WTC11 (cell line): Measurements from ENCODE around the gene APOE.

Source experiments
- ELF4 ChIP-seq: sonication (generic); formaldehyde crosslinking; IDR thresholded peaks from 2 replicates; pipeline ENCODE4 v1.8.1; 2022; ENCODE audit warnings: low read depth, mild to moderate bottlenecking, moderate library complexity, missing genetic modification reagents
- NR2C2 ChIP-seq: sonication (generic); formaldehyde crosslinking; IDR thresholded peaks from 2 replicates; pipeline ENCODE4 v1.8.0; 2022; ENCODE audit warnings: mild to moderate bottlenecking, missing genetic modification reagents
- RELA ChIP-seq: sonication (generic); formaldehyde crosslinking; IDR thresholded peaks from 2 replicates; pipeline ENCODE4 v1.8.1; 2022; ENCODE audit warnings: missing genetic modification reagents, mild to moderate bottlenecking, borderline replicate concordance
- TCF7 ChIP-seq: sonication (generic); formaldehyde crosslinking; IDR thresholded peaks from 2 replicates; pipeline ENCODE4 v1.8.0; 2022; ENCODE audit warnings: mild to moderate bottlenecking, low read depth, missing genetic modification reagents, moderate library complexity
- TF ChIP-seq, protein P1 (sequence below): fragments of 200-600 bp; IDR thresholded peaks from 2 replicates; pipeline ENCODE4 v1.8.0; 2022; ENCODE audit warnings: antibody characterized with exemption
- TF ChIP-seq, protein P2 (sequence below): sonication (generic); formaldehyde crosslinking; IDR thresholded peaks from 2 replicates; pipeline ENCODE4 v1.8.1; 2022; ENCODE audit warnings: missing genetic modification reagents, borderline replicate concordance
- TF ChIP-seq, protein P3 (sequence below): sonication (generic); formaldehyde crosslinking; IDR thresholded peaks from 2 replicates; pipeline ENCODE4 v1.8.1; 2023; ENCODE audit warnings: mild to moderate bottlenecking, missing genetic modification reagents, moderate library complexity
- TF ChIP-seq, protein P4 (sequence below): sonication (generic); formaldehyde crosslinking; IDR thresholded peaks from 2 replicates; pipeline ENCODE4 v1.8.1; 2022; ENCODE audit warnings: mild to moderate bottlenecking, missing genetic modification reagents, moderate library complexity, borderline replicate concordance
- TF ChIP-seq, protein P5 (sequence below): fragments of 250-450 bp; sonication (Bioruptor Pico); IDR thresholded peaks from 2 replicates; pipeline ENCODE4 v1.9.0; 2021; ENCODE audit warnings: moderate library complexity, mild to moderate bottlenecking, inconsistent platforms, borderline replicate concordance

DNA sequence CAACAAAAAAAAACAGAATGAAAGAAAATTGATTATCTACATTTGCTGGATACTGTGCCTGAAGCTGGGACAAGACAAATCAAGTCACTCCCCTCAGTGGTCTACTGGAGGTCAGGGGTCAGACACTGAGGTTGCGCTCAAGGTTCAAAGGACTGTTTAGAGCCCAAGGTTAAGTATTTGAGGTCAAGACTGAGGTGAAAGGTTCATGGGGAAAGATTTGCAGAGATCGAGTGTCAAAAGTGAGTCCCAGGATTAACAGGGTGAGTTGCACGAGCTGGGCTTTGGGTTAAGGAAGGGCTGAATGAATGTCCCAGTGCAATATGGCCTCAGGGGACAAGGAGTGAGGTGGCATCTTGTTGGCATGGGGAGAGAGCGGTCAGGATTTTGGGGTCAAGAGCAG lies 17.9 kb upstream of the APOE start:
- TF ChIP-seq, protein P1, sequence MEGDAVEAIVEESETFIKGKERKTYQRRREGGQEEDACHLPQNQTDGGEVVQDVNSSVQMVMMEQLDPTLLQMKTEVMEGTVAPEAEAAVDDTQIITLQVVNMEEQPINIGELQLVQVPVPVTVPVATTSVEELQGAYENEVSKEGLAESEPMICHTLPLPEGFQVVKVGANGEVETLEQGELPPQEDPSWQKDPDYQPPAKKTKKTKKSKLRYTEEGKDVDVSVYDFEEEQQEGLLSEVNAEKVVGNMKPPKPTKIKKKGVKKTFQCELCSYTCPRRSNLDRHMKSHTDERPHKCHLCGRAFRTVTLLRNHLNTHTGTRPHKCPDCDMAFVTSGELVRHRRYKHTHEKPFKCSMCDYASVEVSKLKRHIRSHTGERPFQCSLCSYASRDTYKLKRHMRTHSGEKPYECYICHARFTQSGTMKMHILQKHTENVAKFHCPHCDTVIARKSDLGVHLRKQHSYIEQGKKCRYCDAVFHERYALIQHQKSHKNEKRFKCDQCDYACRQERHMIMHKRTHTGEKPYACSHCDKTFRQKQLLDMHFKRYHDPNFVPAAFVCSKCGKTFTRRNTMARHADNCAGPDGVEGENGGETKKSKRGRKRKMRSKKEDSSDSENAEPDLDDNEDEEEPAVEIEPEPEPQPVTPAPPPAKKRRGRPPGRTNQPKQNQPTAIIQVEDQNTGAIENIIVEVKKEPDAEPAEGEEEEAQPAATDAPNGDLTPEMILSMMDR, result no peak
- TF ChIP-seq, protein P2, sequence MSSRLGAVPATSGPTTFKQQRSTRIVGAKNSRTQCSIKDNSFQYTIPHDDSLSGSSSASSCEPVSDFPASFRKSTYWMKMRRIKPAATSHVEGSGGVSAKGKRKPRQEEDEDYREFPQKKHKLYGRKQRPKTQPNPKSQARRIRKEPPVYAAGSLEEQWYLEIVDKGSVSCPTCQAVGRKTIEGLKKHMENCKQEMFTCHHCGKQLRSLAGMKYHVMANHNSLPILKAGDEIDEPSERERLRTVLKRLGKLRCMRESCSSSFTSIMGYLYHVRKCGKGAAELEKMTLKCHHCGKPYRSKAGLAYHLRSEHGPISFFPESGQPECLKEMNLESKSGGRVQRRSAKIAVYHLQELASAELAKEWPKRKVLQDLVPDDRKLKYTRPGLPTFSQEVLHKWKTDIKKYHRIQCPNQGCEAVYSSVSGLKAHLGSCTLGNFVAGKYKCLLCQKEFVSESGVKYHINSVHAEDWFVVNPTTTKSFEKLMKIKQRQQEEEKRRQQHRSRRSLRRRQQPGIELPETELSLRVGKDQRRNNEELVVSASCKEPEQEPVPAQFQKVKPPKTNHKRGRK, result no peak
- TF ChIP-seq, protein P3, sequence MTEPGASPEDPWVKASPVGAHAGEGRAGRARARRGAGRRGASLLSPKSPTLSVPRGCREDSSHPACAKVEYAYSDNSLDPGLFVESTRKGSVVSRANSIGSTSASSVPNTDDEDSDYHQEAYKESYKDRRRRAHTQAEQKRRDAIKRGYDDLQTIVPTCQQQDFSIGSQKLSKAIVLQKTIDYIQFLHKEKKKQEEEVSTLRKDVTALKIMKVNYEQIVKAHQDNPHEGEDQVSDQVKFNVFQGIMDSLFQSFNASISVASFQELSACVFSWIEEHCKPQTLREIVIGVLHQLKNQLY, result no peak
- TF ChIP-seq RELA (CRISPR knock-in tag) (no peak), ELF4 (CRISPR knock-in tag) (no peak), NR2C2 (CRISPR knock-in tag) (no peak), TCF7 (no peak)
- TF ChIP-seq, protein P4, sequence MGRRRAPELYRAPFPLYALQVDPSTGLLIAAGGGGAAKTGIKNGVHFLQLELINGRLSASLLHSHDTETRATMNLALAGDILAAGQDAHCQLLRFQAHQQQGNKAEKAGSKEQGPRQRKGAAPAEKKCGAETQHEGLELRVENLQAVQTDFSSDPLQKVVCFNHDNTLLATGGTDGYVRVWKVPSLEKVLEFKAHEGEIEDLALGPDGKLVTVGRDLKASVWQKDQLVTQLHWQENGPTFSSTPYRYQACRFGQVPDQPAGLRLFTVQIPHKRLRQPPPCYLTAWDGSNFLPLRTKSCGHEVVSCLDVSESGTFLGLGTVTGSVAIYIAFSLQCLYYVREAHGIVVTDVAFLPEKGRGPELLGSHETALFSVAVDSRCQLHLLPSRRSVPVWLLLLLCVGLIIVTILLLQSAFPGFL, result no peak
- TF ChIP-seq, protein P5, sequence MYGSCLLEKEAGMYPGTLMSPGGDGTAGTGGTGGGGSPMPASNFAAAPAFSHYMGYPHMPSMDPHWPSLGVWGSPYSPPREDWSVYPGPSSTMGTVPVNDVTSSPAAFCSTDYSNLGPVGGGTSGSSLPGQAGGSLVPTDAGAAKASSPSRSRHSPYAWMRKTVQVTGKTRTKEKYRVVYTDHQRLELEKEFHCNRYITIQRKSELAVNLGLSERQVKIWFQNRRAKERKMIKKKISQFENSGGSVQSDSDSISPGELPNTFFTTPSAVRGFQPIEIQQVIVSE, result no peak
